ENCODE results near the gene PIKFYVE. TPM values are rescaled to one million over a fixed set of nuclear protein-coding genes. Genes with fewer than 3 reads are reported as not detected.

Gene PIKFYVE
- polyA plus RNA-seq, 1 donor (not counting 4 experiments of a cell fraction or from before 2014, with no cell fraction given), result 18.4 TPM

- Histone ChIP-seq H3K4me2 (ENCODE audit: control insufficient read depth, extremely low read depth, insufficient read depth, low read depth, low read length) (peak within 1 kb of the TSS; percentile 45), H3K9me3 (ENCODE audit: control insufficient read depth, low read depth, low read length) (no peaks in the 10 kb centered on the region), H3K27ac (ENCODE audit: control insufficient read depth, insufficient read depth, low read length) (no peak within 1 kb of the TSS), H3K79me2 (ENCODE audit: control insufficient read depth, insufficient read depth, low read length) (no peaks in the 10 kb centered on the region), H3K9me1 (ENCODE audit: control insufficient read depth, extremely low read depth, insufficient read depth, low read length) (no peaks in the 10 kb centered on the region), H4K20me1 (ENCODE audit: control insufficient read depth, extremely low read depth, insufficient read depth, low read length) (no peaks in the 10 kb centered on the region), H3K4me3 (ENCODE audit: control insufficient read depth in 2 of 3, extremely low read depth in 1 of 3, insufficient read depth in 2 of 3, low read depth in 1 of 3, low read length in 3 of 3) (no peak within 1 kb of the TSS), H3K27me3 (ENCODE audit: control insufficient read depth, extremely low read depth, insufficient read depth, low read length) (peaks cover 29% of the 10 kb centered on the region), H3K4me1 (ENCODE audit: control insufficient read depth, extremely low read depth, insufficient read depth, low read length) (peaks cover 6% of the 10 kb centered on the region), H3K9ac (ENCODE audit: control insufficient read depth, extremely low read depth, insufficient read depth, low read length) (no peak within 1 kb of the TSS), H2AFZ (ENCODE audit: control insufficient read depth, low read length) (no peak within 1 kb of the TSS), H3K36me3 (ENCODE audit: control insufficient read depth in 2 of 2, extremely low read depth in 1 of 2, insufficient read depth in 2 of 2, low read length in 2 of 2) (no peaks in the 10 kb centered on the region)
- DNase-seq (ENCODE audit: low read depth, low spot score) (no peak), FAIRE-seq (no peak)
- TF ChIP-seq CTCF (optimal IDR thresholded peaks at IDR 0.05 in 1 of 3, IDR thresholded peaks at IDR 0.05 in 1 of 3, conservative IDR thresholded peaks at IDR 0.05 in 1 of 3; ENCODE audit: extremely low read depth in 1 of 3, insufficient read depth in 2 of 3, low read length in 3 of 3) (no peak), EZH2 (IDR thresholded peaks at IDR 0.05; ENCODE audit: low read length) (peak; percentile 85)
- dilution Hi-C loops (cut with MboI; ENCODE audit: extremely low pct_ligation_motif_present, low sequenced_read_pairs), result no loop called here
Observed at GRCh38 chr2:208406474-208407451, 140.7 kb downstream of the PIKFYVE start, which contains the start of gene PTH2R. PTH2R (plus strand) TSS chr2:208406792; CDS start chr2:208407044, 252 bp downstream.

- Histone ChIP-seq H3K27ac (ENCODE audit: control insufficient read depth, insufficient read depth, low read length) (no peak overlapping the region), H3K4me2 (ENCODE audit: control insufficient read depth, extremely low read depth, insufficient read depth, low read depth, low read length) (no peak overlapping the region), H3K9me3 (ENCODE audit: control insufficient read depth, low read depth, low read length) (no peaks in the 10 kb centered on the region), H2AFZ (ENCODE audit: control insufficient read depth, low read length) (no peak overlapping the region), H3K4me1 (ENCODE audit: control insufficient read depth, extremely low read depth, insufficient read depth, low read length) (peaks cover 6% of the 10 kb centered on the region), H3K9ac (ENCODE audit: control insufficient read depth, extremely low read depth, insufficient read depth, low read length) (no peak overlapping the region), H3K79me2 (ENCODE audit: control insufficient read depth, insufficient read depth, low read length) (no peaks in the 10 kb centered on the region), H3K27me3 (ENCODE audit: control insufficient read depth, extremely low read depth, insufficient read depth, low read length) (peaks cover 29% of the 10 kb centered on the region), H4K20me1 (ENCODE audit: control insufficient read depth, extremely low read depth, insufficient read depth, low read length) (no peaks in the 10 kb centered on the region), H3K36me3 (ENCODE audit: control insufficient read depth in 2 of 2, extremely low read depth in 1 of 2, insufficient read depth in 2 of 2, low read length in 2 of 2) (no peaks in the 10 kb centered on the region), H3K4me3 (ENCODE audit: control insufficient read depth in 2 of 3, extremely low read depth in 1 of 3, insufficient read depth in 2 of 3, low read depth in 1 of 3, low read length in 3 of 3) (no peak overlapping the region), H3K9me1 (ENCODE audit: control insufficient read depth, extremely low read depth, insufficient read depth, low read length) (no peaks in the 10 kb centered on the region)
- TF ChIP-seq EZH2 (IDR thresholded peaks at IDR 0.05; ENCODE audit: low read length) (peak; percentile 5), CTCF (optimal IDR thresholded peaks at IDR 0.05 in 1 of 3, IDR thresholded peaks at IDR 0.05 in 1 of 3, conservative IDR thresholded peaks at IDR 0.05 in 1 of 3; ENCODE audit: extremely low read depth in 1 of 3, insufficient read depth in 2 of 3, low read length in 3 of 3) (peak; percentile 30 to 31 (median 30))
- DNase-seq (ENCODE audit: low read depth, low spot score), result no peak
- FAIRE-seq, result no peak
- dilution Hi-C loops (cut with MboI; ENCODE audit: extremely low pct_ligation_motif_present, low sequenced_read_pairs), result no loop called here
Observed at GRCh38 chr2:208407667-208408066, 141.6 kb downstream of the PIKFYVE start.

Other genes starting within 250 kb of the PIKFYVE start
- 2.2 to 2.9 TPM (median 2.9 TPM) in 3 replicates for gene PLEKHM3, start 240.7 kb upstream of the PIKFYVE start, polyA plus RNA-seq
- not detected in 3 replicates for gene CRYGD, start 141.7 kb upstream of the PIKFYVE start, polyA plus RNA-seq
- not detected in 3 replicates for gene CRYGC, start 136.4 kb upstream of the PIKFYVE start, polyA plus RNA-seq
- gene CRYGB, start 120.1 kb upstream of the PIKFYVE start, polyA plus RNA-seq, result not detected in 3 replicates
- gene CRYGA, start 102.7 kb upstream of the PIKFYVE start, polyA plus RNA-seq, result not detected in 3 replicates
- not detected in 3 replicates for gene C2orf80, start 76.2 kb upstream of the PIKFYVE start, polyA plus RNA-seq
- gene IDH1, start 11.2 kb upstream of the PIKFYVE start, polyA plus RNA-seq, result 96.3 to 160 TPM (median 116 TPM) in 3 replicates
- not detected in 3 replicates for gene PTH2R, start 140.5 kb downstream of the PIKFYVE start, polyA plus RNA-seq